HG02678 (cell line): Measurements from ENCODE around the gene CMSS1.

ENCODE experiments used
- ATAC-seq: cut with Tn5 transposase; IDR thresholded peaks from one replicate; pipeline ENCODE4 v1.9.1; 2021; ENCODE audit warnings: mild to moderate bottlenecking, moderate library complexity; ENCODE audit not compliant: unreplicated experiment

The CMSS1 gene

DNA sequence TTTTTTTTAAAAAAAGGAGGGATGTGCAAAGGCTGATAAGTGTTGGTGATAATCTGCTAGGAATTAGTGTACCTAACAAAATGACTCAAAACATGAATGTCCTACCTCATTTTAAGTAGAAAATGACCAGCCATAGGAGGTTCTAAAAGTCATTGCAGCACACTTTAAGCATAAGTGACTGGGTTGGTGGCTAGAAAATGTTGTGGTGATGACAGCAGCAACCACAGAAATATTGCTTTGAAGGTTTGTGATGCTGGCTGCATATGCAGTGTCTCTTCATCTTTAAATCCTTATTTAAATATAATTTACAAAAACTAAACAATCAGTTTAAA lies 55.2 kb downstream of the CMSS1 start:
- ATAC-seq, result peak; percentile 47

- ATAC-seq, result no peak
These were observed 55.8 kb downstream of the CMSS1 start for GRCh38 chr3:99873269-99874102.

DNA sequence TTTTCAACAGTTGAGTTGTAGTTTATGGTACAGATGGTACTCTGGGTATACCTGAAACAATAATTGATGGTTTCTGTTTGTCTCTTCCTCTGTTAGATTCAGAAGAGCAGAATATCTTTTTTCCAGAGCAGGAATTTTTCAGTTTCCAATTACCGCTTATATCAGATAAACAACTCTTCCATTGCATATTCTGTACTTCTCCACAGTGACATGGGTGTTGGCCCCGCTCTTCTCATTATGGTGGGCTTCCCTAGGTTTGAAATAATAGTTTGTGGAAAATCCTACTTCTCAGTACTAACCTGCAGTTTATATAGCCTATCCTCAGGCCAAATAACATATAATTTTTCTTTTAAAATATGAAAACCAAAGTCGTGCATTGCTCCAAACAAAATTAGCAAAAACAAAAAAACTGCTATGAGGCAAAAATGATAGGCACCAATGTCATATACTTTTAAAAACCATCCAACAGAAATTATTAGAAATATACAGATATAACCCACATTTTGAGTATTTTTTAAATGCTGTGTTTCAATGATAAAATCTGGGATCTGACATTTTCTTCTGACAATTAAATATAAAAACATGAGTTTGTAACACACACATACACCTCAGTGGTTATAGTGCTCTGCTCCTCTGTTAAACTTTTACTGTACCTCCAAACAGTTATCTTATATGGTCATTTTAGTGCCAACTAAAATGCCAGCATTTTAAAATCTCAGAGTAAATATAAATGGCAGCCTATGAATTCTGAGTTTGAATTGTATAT lies 56.8 kb downstream of the CMSS1 start:
- ATAC-seq, result no peak

DNA sequence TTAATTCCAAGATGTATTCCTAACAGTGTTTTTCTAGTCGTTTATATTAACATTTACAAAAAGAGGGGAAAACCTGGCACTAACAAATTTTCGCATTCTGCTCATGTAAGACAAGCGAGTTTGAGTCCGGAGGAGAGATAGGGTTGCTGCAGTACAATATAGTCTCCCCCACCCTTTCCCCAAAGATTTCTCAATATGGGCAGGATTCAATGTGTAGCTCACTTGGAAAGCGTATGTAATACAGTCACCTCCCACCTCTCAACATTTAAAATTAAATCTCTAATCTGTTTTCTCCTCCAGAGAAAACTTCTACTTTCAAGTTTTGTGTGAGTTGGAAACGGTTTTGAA lies 57.9 kb downstream of the CMSS1 start:
- ATAC-seq, result no peak

- ATAC-seq, result peak; percentile 89
These were observed 58.5 kb downstream of the CMSS1 start for GRCh38 chr3:99875929-99876841.

DNA sequence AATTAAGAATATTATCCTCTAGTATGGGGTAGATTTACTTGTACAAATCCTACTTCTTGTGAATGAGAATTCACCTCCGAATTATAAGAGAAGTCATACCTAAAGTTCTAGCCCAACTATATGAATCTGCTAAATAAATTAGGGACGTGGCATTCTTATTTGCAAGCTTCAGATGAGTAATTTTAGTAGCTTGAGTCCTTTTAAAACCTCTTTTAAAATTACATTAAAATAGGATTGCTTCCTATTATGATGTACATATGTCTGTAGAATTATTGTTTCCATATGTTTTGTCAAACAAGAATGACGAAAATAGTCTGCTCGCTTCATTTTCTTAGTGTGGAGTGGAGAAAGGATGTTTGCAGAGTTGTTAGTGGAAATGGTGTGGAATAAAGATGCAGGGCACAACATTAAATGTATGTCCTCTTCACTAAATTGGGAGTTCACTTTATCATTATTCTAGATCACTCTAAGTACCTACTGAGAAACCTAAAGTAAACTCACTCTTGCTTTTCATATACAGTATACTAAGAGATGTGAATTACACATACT lies 59.4 kb downstream of the CMSS1 start:
- no peak for ATAC-seq

- peak; percentile 32 for ATAC-seq
These were observed 60.3 kb downstream of the CMSS1 start for GRCh38 chr3:99878005-99878404.

GRCh38 chr3:99879275-99879674 lies 61.6 kb downstream of the CMSS1 start:
- no peak for ATAC-seq

DNA sequence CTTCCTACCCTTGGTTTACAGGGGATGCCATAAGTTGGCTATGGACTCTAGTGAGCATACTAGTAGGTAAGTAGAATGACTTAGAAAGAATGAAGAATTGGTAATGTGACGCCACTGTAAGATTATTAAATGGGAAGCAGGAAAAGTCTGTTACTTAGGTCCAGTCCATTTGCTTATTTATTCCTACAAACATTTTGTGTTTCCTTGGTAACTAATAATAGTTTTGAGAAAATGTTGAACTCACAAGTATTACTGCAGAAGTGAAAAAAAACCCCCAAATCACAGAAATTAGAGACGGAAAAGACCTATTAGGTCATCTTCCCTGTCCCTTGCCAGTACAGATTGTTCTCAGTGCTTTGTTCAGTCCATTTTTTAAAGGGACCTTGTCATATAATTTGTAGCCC lies 63.5 kb downstream of the CMSS1 start:
- ATAC-seq, result no peak

DNA sequence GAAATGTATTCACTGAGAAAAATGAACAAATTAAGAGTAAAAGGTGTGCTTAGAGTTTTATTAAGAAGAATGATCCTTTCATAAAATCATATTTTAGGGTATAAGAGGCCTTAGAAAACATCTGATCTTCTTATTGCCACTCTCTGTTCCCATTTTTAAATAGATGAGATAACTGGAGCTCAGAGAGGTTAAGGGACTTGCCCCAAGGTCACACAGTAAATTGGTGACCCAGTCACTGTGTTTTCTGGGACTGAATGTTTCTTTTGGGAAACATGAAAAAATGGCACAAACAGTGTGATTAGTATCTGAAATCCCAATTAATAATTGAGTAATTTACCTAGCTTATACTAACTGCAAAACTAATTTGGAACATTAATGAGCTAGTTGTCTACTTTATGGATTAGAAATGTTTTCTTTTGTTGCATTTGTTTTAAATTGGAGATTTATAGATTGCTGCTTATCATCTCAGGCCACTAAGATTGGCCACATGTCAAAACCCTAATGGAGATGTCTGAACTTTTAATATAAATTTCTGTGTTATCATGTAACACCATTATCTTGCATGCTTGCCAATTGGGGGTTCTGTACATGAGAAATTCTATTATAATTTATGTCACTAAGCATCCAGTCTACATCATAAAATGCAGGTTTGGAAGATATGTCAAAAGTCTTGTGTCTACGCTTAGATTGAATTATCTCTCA lies 64.9 kb downstream of the CMSS1 start:
- ATAC-seq, result no peak

DNA sequence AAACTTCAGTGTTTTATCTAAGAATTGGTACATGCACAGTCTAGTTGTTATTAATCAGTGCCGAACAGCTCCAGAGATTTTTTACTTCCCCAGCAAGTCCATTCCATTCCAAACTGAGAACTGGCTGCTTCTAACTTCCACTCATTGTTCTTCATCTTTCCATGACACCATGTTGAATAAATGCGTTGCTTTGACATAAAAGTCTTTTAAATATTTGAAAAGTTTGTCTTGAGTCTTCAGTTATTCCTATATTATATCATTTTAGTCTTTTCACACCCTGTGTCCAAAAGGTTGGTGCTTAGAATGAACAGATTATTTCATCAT lies 65.4 kb downstream of the CMSS1 start:
- no peak for ATAC-seq

DNA sequence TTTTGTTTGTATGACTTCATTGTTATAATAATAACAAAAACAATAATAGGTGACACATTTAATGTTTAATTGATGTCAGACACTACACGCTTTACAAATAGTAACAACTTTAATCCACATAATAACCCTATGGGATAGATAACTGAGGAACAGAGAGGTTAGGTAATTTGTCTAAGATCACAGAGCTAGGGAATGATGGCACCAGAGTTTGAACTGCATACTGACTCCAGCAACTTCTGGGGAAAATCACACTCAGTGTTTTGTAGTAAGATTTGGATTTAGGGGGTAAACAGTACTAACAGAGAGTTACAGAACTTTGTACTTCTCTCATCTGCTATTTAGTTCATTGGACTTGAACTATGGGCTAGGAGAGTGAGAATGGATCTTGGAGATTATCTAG lies 66.0 kb downstream of the CMSS1 start:
- no peak for ATAC-seq

- ATAC-seq, result no peak
These were observed 66.8 kb downstream of the CMSS1 start for GRCh38 chr3:99884484-99884883.

DNA sequence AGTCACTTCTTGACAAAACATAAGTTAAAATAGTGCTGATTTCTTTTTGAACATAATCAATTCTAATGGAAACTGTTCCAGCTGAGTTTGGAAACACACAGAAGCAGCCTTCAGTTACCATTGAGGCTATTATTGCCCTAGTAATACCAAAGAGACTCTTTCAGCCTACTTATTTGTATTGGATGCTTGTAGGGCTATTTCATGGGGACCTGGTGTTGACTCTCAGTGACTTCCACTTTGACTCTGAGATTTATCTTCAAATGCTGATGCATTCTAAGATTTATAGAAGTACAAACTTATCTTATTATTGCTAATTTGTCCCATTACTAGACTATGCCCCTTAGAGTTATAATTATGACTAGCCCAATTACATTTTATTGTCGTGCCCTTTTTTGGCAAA lies 67.4 kb downstream of the CMSS1 start:
- no peak for ATAC-seq

DNA sequence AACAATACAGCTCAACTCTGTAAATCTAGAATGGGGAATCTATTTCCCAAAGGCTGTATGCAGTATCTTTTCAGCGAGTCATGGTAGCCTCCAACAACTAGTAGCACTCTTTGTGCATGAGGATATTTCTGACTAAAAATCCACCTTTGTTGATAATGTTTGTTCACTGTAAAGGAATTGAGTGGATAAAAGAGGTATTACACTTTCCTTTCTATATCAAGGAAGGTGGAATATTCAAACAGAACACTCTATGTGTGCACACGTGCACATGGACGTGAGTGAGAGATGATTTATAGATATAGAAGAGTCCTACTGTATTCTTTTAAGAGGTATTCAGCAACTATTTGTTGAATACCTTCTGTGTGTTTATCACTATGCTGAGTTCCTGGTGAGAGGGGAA lies 68.2 kb downstream of the CMSS1 start:
- ATAC-seq, result no peak

GRCh38 chr3:99891610-99892285 lies 74.1 kb downstream of the CMSS1 start:
- ATAC-seq, result no peak

DNA sequence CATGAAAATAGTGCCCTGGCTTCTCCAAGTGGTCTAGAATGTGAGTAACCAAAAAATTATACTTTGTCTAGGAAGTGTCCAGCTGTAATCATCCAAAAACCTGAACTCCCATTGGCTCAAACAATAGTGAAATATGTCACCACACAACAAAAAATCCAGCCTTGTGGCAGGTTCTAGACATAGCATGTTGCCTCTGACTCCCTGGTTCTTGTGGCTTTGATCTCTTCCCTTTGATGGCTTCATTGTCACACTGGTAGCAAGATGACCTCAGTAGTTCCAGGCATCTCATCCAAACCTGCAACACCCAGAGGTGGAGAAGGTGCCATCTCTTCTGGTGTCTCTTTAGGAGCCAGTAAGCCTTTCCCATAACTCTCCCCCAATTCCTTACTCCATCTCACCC lies 74.7 kb downstream of the CMSS1 start:
- ATAC-seq, result no peak

DNA sequence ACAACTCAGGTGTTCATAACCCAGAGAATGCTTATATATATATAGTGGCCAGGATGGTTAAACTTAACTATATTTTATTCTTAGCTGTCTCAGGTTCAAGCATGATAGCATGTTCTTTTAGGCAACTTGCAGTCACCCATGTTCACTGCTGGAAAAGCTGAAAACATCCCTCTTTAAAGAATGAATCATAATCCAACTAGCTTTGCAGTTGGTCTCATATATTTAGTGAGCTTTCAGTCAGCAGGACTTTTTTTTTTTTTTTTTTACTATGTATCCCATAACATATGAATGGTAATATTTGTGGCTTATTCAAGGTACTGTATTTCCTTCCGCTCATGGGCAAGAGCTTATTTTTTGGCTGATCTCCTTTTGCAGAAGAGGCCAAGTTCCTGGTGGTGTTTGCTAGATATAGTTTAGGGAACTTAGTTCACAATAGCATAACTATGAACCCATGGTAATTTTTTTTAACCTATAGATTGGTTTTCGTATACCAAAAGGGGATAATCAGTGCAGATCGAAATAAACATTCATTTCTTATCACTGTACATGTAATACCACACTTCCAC lies 77.6 kb downstream of the CMSS1 start:
- ATAC-seq, result no peak

DNA sequence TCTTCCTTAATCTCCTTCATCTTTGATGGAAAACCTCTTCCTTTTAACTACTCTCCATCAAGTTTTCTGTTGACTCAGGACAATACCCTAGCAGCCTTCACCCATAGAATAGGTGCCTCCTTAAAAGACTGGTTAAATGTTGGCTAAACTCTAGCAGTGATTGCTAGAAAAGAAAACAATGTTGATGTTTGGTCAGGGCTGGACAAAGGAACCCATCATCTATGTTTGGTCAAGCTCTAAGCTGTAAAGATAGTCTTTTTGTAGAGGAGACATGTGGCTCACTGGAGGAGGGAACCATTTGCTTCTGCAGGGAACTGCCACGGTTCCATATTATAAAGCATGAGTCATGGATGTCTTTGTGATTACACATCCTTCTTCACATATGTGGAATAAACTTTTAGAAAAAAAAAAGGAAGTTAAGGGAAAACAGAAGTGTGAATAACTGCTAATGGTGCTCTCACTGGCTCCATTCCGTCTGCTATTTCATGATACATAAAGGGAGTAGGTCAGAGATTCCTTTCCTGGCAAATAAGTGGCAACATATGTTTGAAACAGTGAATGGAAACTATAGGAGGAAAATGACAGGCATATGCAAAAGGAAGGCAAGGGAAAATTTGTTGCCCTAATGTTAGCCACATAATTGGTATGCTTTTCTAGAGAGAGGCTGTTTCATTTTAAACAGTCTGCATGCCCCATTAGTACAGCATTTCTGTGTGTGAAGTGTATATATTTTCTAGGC lies 78.2 kb downstream of the CMSS1 start:
- ATAC-seq, result no peak
